LNCaP clone FGC (cell line): ENCODE data around the gene MLEC.
A peak's percentile ranks its signal among the peaks of the same experiment; 100 is the strongest.

Experiments used
- DNase-seq: peaks from one replicate; pipeline ENCODE4 v3.0.0-alpha.2; 2011; ENCODE audit warnings: low read depth
- H3K4me3 ChIP-seq: 2 replicates; pipeline ENCODE4 v1.5.1; 2011; ENCODE audit warnings: mild to moderate bottlenecking, low read depth, low read length, control low read depth
- TF ChIP-seq, protein P1 (sequence below): IDR thresholded peaks from 2 replicates; pipeline ENCODE4 v1.5.1; 2012; ENCODE audit warnings: mild to moderate bottlenecking; ENCODE audit not compliant: control insufficient read depth, insufficient read depth; ENCODE audit errors: extremely low read depth

MLEC gene

DNA sequence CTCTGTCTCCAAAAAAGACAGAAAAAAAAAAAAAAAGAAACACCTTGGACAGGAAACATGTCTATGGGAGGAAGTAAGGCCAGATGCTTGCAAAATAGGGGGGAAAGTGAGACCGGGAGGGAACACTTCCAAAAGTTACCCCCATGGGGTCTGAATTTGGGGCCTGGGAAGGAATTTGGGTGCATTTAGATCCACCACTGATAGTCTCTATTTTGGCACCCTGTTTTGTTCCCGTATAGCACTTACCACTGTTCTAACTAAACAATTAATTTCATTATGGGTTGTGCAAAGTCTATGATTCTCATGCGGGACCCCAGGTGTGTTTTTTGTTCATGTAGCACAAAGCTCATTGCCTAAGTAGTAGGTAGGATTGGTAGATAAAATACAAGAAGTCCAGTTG is 1.4 kb upstream of the MLEC start:
- peak overlapping the region; percentile 94 for H3K4me3 ChIP-seq
- DNase-seq, result no peak
- TF ChIP-seq, protein P1, sequence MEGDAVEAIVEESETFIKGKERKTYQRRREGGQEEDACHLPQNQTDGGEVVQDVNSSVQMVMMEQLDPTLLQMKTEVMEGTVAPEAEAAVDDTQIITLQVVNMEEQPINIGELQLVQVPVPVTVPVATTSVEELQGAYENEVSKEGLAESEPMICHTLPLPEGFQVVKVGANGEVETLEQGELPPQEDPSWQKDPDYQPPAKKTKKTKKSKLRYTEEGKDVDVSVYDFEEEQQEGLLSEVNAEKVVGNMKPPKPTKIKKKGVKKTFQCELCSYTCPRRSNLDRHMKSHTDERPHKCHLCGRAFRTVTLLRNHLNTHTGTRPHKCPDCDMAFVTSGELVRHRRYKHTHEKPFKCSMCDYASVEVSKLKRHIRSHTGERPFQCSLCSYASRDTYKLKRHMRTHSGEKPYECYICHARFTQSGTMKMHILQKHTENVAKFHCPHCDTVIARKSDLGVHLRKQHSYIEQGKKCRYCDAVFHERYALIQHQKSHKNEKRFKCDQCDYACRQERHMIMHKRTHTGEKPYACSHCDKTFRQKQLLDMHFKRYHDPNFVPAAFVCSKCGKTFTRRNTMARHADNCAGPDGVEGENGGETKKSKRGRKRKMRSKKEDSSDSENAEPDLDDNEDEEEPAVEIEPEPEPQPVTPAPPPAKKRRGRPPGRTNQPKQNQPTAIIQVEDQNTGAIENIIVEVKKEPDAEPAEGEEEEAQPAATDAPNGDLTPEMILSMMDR, result no peak

DNA sequence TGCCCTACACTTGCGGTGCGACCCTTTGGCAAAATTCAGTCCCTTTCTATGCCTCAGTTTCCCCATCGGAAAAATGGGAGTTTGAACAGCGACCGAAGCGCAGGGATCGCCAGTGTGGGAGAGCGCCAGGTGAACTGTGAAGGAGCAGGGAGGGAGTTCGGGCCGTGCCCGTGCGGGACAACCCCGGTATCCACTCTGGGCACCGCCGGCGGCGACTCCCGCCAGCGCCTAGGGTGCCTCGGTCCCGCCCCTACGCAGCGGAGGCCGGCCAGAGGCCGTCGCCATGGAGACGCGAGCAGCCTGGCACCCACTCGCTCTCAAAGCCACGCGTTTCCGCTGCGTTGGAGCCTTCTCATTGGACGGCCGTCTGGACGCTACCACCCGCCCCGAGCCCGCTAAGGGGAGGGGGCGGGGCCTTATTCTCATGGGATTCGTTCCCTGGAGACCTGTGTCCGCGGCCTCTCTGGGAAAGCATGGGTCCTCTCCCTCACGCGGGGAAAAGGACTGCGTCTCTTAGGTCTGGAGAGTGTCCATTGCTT is 729 bp upstream of the MLEC start:
- H3K4me3 ChIP-seq, result peak overlapping the region; percentile 94

DNA sequence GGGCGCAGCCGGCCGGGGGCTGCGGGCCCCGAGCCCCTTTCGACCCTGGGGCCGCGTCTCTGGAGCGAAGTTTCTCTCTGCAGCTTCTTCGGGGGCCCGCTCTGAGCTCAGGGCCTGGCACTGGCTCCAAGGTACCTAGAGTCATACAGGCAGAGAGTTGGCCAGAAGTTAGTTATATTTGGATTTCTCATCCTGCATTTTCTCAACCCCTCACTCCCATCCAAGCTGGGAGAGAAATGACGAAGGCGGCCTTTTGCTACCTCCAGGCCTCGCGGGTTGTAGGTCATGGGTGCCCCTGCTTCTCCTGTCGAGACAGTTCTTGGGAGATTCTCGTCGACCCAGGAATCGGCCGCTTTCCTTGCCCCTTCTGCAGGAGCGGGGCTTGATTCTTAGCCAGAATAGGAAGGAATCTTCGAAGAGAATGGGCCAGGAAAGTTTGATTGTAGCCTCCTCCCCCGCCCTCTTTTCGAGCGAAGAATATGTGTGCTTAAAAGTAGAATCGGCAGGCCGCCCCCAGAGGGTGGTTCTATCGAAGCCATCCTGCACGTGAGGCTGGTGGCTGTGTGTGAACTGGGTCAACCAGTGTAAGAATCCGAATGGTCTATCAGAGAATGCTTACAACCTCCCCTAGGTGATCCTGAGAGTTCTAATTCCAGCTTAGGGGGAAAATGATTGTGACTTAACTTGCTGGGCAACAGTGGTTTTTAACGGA is 785 bp downstream of the MLEC start:
- DNase-seq, result no peak
- TF ChIP-seq, protein P1, result no peak
- peak overlapping the region; percentile 94 for H3K4me3 ChIP-seq

More for the DNA sequence above, 729 bp upstream of the MLEC start:
- DNase-seq, result peak; percentile 94
- TF ChIP-seq, protein P1, result no peak

DNA sequence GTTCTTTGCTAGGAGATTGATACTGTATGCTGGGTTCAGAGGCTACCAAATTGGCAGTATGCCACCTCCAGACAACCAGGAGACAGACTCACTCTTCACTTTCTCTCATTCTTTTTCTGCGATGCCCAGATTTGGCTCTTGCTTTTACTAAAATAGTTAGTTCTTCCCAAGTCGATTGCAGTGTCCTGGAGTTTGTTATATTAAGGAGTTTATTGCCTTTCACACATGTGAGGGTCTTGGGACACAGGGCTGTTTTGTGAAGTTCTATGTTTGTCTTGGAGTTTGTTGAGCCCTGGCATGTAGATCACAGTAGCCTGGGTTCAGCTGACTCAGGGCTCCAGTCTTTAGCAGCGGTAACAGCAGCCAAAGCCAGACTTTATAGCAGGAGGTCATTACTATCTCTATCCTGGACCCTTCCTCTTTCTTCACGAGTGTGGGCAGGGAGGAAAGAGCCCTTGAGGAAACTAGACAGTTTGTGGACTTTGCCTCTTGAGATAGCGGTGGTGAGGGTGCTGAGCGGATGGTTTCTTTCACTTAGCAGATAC is 1.6 kb downstream of the MLEC start:
- TF ChIP-seq, protein P1, result no peak
- peak overlapping the region; percentile 94 for H3K4me3 ChIP-seq
- DNase-seq, result no peak

DNA sequence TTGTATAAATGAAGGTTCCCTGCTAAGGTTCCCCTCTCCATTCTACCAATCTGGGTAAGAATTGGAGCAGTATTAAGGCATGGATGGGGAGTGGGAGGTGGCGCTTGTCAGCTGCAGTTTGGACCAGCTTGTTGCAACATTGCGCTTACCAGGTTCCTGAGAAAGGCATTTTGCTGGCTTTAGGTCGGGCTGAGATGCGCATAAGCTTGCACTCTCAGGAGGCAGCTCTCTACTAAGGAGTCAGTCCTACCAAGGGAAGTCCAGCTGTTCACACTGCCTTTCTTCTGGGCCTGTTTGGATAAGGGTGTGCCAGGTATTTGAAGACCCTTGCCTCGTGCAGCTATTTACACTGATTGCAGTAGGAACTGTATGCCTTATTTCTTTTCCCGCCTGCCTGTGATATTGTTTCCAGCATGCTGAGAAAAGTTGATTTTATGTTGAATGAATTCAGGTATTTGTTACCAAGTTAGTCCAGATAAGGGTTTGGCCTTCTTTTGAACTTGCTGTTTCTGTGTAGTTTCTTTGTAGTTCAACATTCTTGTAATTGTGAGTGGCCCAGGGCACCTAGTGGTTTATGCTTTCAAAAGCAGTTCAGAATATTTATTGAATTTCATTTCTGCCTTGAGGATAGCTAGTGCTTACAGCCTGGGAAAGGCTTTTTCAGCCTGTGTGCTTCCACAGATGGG is 2.6 kb downstream of the MLEC start:
- no peak for DNase-seq
- TF ChIP-seq, protein P1, result no peak
- H3K4me3 ChIP-seq, result peak overlapping the region; percentile 94

DNA sequence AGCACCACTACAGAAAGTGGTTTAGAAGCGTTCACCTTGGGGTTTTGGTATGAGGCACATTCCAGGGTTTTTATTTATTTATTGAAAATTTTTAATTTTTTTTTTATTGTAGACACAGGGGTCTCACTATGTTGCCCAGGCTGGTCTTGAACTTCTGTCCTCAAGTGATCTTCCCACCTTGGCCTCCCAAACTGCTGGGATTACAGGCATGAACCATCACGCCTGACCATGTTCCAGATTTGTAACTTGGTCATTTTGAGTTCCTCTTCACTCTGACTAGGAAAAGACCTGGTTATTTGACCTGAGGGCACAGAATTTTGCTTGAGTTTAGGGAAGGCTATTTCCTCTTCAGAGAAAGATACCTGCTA is 3.1 kb downstream of the MLEC start:
- no peak overlapping the region for H3K4me3 ChIP-seq
- TF ChIP-seq, protein P1, result no peak
- no peak for DNase-seq
